ENCODE results near the gene ABITRAM. TPM values are rescaled to one million over a fixed set of nuclear protein-coding genes. Genes with fewer than 3 reads are reported as not detected.

Gene ABITRAM
- total RNA-seq, 1 experiment from 2014 or later, result 10.9 TPM

GRCh38 chr9:108921200-108921599 is 13.0 kb upstream of the ABITRAM start:
- no peak overlapping the region for H3K56ac ChIP-seq (ENCODE audit: insufficient read length, low read depth, low read length)
- H3K9ac ChIP-seq (ENCODE audit: extremely low read depth, insufficient read length, low read length), result no peak overlapping the region
- no peak overlapping the region for H3K18ac ChIP-seq (ENCODE audit: insufficient read length, low read depth, low read length)
- no peak for DNase-seq
- no peak overlapping the region for H2AFZ ChIP-seq (ENCODE audit: low read length)
- H3K4me1 ChIP-seq (ENCODE audit: insufficient read depth, low read length), result no peaks in the 10 kb centered on the region
- H3K27me3 Mint-ChIP-seq (ENCODE audit: low read depth), result no peaks in the 10 kb centered on the region
- peaks cover 4 to 64% (median 52%) of the 10 kb centered on the region in 3 experiments; a peak in 6 of 7 replicates for H3K36me3 Mint-ChIP-seq (ENCODE audit: insufficient read depth in 1 of 3, low read depth in 3 of 3)
- H3K79me2 ChIP-seq (ENCODE audit: insufficient read depth, low read length), result no peaks in the 10 kb centered on the region
- no peak overlapping the region for H3K4ac ChIP-seq (ENCODE audit: low read depth, low read length)
- H3K4me2 ChIP-seq (ENCODE audit: insufficient read depth, insufficient read length, low read length), result no peak overlapping the region
- H3K9me3 Mint-ChIP-seq, result no peaks in the 10 kb centered on the region
- no peak overlapping the region for H3K27ac ChIP-seq (ENCODE audit: insufficient read length, low read depth, low read length)
- H3K23me2 ChIP-seq (ENCODE audit: insufficient read length, low read depth, low read length, poor library complexity, severe bottlenecking), result no peaks in the 10 kb centered on the region
- no peak overlapping the region for H3K14ac ChIP-seq (ENCODE audit: insufficient read depth, low read length)
- H3K4me1 Mint-ChIP-seq, result no peaks in the 10 kb centered on the region
- H2BK5ac ChIP-seq (ENCODE audit: insufficient read length, low read length), result no peak overlapping the region
- H2BK120ac ChIP-seq (ENCODE audit: low read depth, low read length, poor library complexity, severe bottlenecking), result no peak overlapping the region
- no peak overlapping the region for H4K5ac ChIP-seq (ENCODE audit: insufficient read length, low read depth, low read length)
- no peak overlapping the region for H2BK20ac ChIP-seq (ENCODE audit: low read depth, low read length, poor library complexity, severe bottlenecking)
- H4K8ac ChIP-seq (replicated peaks; ENCODE audit: insufficient read length, low read depth, low read length), result no peak overlapping the region
- no peak for TF ChIP-seq CTCF (conservative IDR thresholded peaks at IDR 0.05)
- H2BK12ac ChIP-seq (ENCODE audit: insufficient read length, low read depth, low read length), result no peak overlapping the region
- no peak overlapping the region for H3K27ac Mint-ChIP-seq
- no peaks in the 10 kb centered on the region for H4K20me1 ChIP-seq (ENCODE audit: control insufficient read depth, insufficient read depth, insufficient read length)
- no CpG with 5 or more reads among the region's 1 CpG for WGBS (ENCODE audit: extremely low coverage, insufficient read length, low lambda C conversion rate)
- H3T11ph ChIP-seq (ENCODE audit: low read length), result no peak overlapping the region
- no peaks in the 10 kb centered on the region for H3K79me1 ChIP-seq (ENCODE audit: insufficient read depth, low read depth, low read length, poor library complexity, severe bottlenecking)
- no peak overlapping the region for H4K91ac ChIP-seq (ENCODE audit: insufficient read length, low read depth, low read length)
- H3K9me3 ChIP-seq (ENCODE audit: control insufficient read depth, low read depth, low read length), result no peaks in the 10 kb centered on the region
- no peak overlapping the region for H2BK15ac ChIP-seq (ENCODE audit: low read depth, low read length)
- H3K27me3 ChIP-seq (ENCODE audit: insufficient read depth, low read length), result no peaks in the 10 kb centered on the region
- H2AK5ac ChIP-seq (ENCODE audit: insufficient read length, low read length), result no peak overlapping the region
- H3K23ac ChIP-seq (ENCODE audit: insufficient read length, low read depth, low read length), result no peak overlapping the region
- H3K4me3 Mint-ChIP-seq, result no peak overlapping the region
